IMR-90 (cell line): ENCODE results near the gene AMER2. TPM values are rescaled to one million over a fixed set of nuclear protein-coding genes. Genes with fewer than 3 reads are reported as not detected.

Experiments
- ATAC-seq: fragments of 200-7000 bp; cut with Tn5 transposase; 2 replicates; pipeline ENCODE4 v1.9.1; 2020; ENCODE audit warnings: low read depth, mild to moderate bottlenecking, moderate library complexity
- BruUV-seq: library from RNA; stranded (reverse); fragments of 400-500 nt; replicated peaks from 2 replicates; lab custom pipeline; 2021; lab: Mats Ljungman, UMichigan
- CTCF ChIA-PET: fragments of 300-600 bp; formaldehyde crosslinking; extraction: SDS; loops from one replicate; lab custom pipeline; 2021; ENCODE audit warnings: antibody characterized with exemption; lab: Yijun Ruan, JAX
- POLR2A ChIA-PET: fragments of 300-600 bp; sonication (Branson Sonifier 250); formaldehyde crosslinking; loops from one replicate; lab custom pipeline; 2022; ENCODE audit warnings: antibody characterized with exemption; ENCODE audit not compliant: unreplicated experiment; lab: Charles Lee
- DNase-seq: peaks from one replicate; pipeline ENCODE4 v3.0.0; 2013
- H2AFZ ChIP-seq: replicated peaks from 2 replicates; pipeline ENCODE3; 2013; ENCODE audit warnings: low read length, mild to moderate bottlenecking; ENCODE audit not compliant: poor library complexity
- H2AK5ac ChIP-seq: 2 replicates; pipeline ENCODE4 v1.6.1; 2013; ENCODE audit warnings: low read depth, low read length, inconsistent platforms
- H2AK9ac ChIP-seq: replicated peaks from 2 replicates; pipeline ENCODE3; 2013; ENCODE audit warnings: mild to moderate bottlenecking, low read depth, low read length, moderate library complexity; ENCODE audit not compliant: poor library complexity
- H2BK120ac ChIP-seq: 2 replicates; pipeline ENCODE4 v1.6.1; 2013; ENCODE audit warnings: low read depth, low read length, inconsistent platforms
- H2BK15ac ChIP-seq: 3 replicates; pipeline ENCODE4 v1.6.1; 2013; ENCODE audit warnings: low read depth, low read length, inconsistent platforms
- H2BK20ac ChIP-seq: 2 replicates; pipeline ENCODE4 v1.6.1; 2013; ENCODE audit warnings: low read depth, mild to moderate bottlenecking, inconsistent platforms, low read length, moderate library complexity
- H2BK5ac ChIP-seq: 2 replicates; pipeline ENCODE4 v1.6.1; 2013; ENCODE audit warnings: mild to moderate bottlenecking, low read depth, low read length, inconsistent platforms; ENCODE audit not compliant: poor library complexity, severe bottlenecking
- H3K14ac ChIP-seq: replicated peaks from 2 replicates; pipeline ENCODE4 v1.6.1; 2013; ENCODE audit warnings: low read depth, low read length, inconsistent platforms
- H3K18ac ChIP-seq: 2 replicates; pipeline ENCODE4 v1.6.1; 2013; ENCODE audit warnings: low read depth, low read length, control low read depth
- H3K23ac ChIP-seq: 2 replicates; pipeline ENCODE4 v1.6.1; 2013; ENCODE audit warnings: low read depth, low read length, inconsistent platforms
- H3K27ac ChIP-seq: 2 replicates; pipeline ENCODE4 v1.5.1; 2013; ENCODE audit warnings: mild to moderate bottlenecking, control low read depth, low read length; ENCODE audit not compliant: insufficient read depth
- H3K27me3 ChIP-seq: 2 replicates; pipeline ENCODE4 v1.6.1; 2013; ENCODE audit warnings: low read length; ENCODE audit not compliant: control insufficient read depth, insufficient read depth
- H3K36me3 ChIP-seq: 2 replicates; pipeline ENCODE4 v1.6.1; 2013; ENCODE audit warnings: low read length, mixed read lengths; ENCODE audit not compliant: control insufficient read depth, insufficient read depth
- H3K4ac ChIP-seq: 2 replicates; pipeline ENCODE4 v1.6.1; 2013; ENCODE audit warnings: low read depth, low read length, inconsistent platforms
- H3K4me1 ChIP-seq: 2 replicates; pipeline ENCODE4 v1.6.1; 2013; ENCODE audit warnings: low read length, mixed read lengths; ENCODE audit not compliant: control insufficient read depth, insufficient read depth
- H3K4me2 ChIP-seq: 2 replicates; pipeline ENCODE4 v1.6.1; 2013; ENCODE audit warnings: low read depth, mild to moderate bottlenecking, control low read depth, low read length, moderate library complexity
- H3K4me3 ChIP-seq: 2 replicates; pipeline ENCODE4 v1.5.1; 2013; ENCODE audit warnings: low read depth, mild to moderate bottlenecking, control low read depth, low read length, moderate library complexity; ENCODE audit not compliant: insufficient read depth
- H3K56ac ChIP-seq: 2 replicates; pipeline ENCODE4 v1.6.1; 2013; ENCODE audit warnings: low read length, inconsistent platforms; ENCODE audit not compliant: insufficient read depth; ENCODE audit errors: extremely low read depth
- H3K79me1 ChIP-seq, 2 experiments: 2 replicates each; pipeline ENCODE4 v1.6.1; 2013; ENCODE audit warnings: low read length in 2 of 2, inconsistent platforms in 1 of 2, low read depth in 1 of 2
- H3K9ac ChIP-seq: 2 replicates; pipeline ENCODE4 v1.6.1; 2013; ENCODE audit warnings: low read depth, low read length, control low read depth
- H3K9me1 ChIP-seq: 2 replicates; pipeline ENCODE4 v1.6.1; 2013; ENCODE audit warnings: low read length, inconsistent platforms; ENCODE audit not compliant: insufficient read depth
- H3K9me3 ChIP-seq: 2 replicates; pipeline ENCODE4 v1.6.1; 2013; ENCODE audit warnings: low read length; ENCODE audit not compliant: control insufficient read depth, insufficient read depth
- H4K20me1 ChIP-seq: 2 replicates; pipeline ENCODE4 v1.6.1; 2013; ENCODE audit warnings: low read length, inconsistent platforms; ENCODE audit not compliant: insufficient read depth
- H4K5ac ChIP-seq: 2 replicates; pipeline ENCODE4 v1.6.1; 2013; ENCODE audit warnings: mild to moderate bottlenecking, low read depth, low read length, control low read depth
- H4K8ac ChIP-seq, 2 experiments: 2 replicates each; pipeline ENCODE4 v1.6.1; 2013; ENCODE audit warnings: low read depth in 2 of 2, low read length in 2 of 2, control low read depth in 1 of 2, inconsistent platforms in 1 of 2
- H4K91ac ChIP-seq: 2 replicates; pipeline ENCODE4 v1.6.1; 2013; ENCODE audit warnings: low read depth, low read length, inconsistent platforms; ENCODE audit not compliant: insufficient read depth
- CTCF ChIP-seq: conservative IDR thresholded peaks from 2 replicates; pipeline ENCODE4 v1.5.1; 2012; ENCODE audit warnings: mild to moderate bottlenecking, low read depth, low read length, improper control_type of control experiment
- FOS ChIP-seq: fragments of 150-350 bp; IDR thresholded peaks from 2 replicates; pipeline ENCODE4 v1.6.1; 2016; ENCODE audit warnings: low read depth, low read length
- MXI1 ChIP-seq: IDR thresholded peaks from 2 replicates; pipeline ENCODE4 v1.6.1; 2012; ENCODE audit warnings: low read depth, mild to moderate bottlenecking, low read length, moderate library complexity, borderline replicate concordance
- WGBS, 2 experiments: methylation state at CpG; one replicate each; pipeline versions ENCODE4 v1.1.5 to v1.1.7; 2013; ENCODE audit warnings: missing lambda C conversion rate in 2 of 2; ENCODE audit not compliant: insufficient read length in 1 of 2; ENCODE audit errors: extremely low coverage in 2 of 2; 5-methylcytosine and 5-hydroxymethylcytosine counted together
- dilution Hi-C: fragments of 300-500 bp; cut with HindIII; formaldehyde crosslinking; loops from one replicate; pipeline ENCODE4 v1.14.3; 2018; ENCODE audit warnings: low sequenced_read_pairs; ENCODE audit not compliant: unreplicated experiment
- in situ Hi-C: fragments of 300-500 bp; cut with MboI; formaldehyde crosslinking; loops from 3 replicates; pipeline ENCODE4 v1.14.3; 2019; ENCODE audit warnings: low sequenced_read_pairs, inconsistent platforms, mixed read lengths
- intact Hi-C: fragments of 100-400 bp; cut with micrococcal nuclease; formaldehyde crosslinking; loops from 2 replicates; pipeline ENCODE4 v1.10.0; 2022
- polyA plus RNA-seq, 3 experiments: library from polyadenylated mRNA; depleted of rRNA; stranded (reverse); fragments of >200 nt; gene quantifications; 2 replicates each; pipeline ENCODE4 v1.2.3, GENCODE V29; 2012; ENCODE audit warnings: low replicate concordance in 1 of 3
- total RNA-seq: library from RNA; depleted of rRNA; stranded (reverse); fragments of >200 nt; gene quantifications from 2 replicates; pipeline ENCODE4 v1.2.3, GENCODE V29; 2012

AMER2 gene
- total and polyA plus RNA-seq, 2 of the 4 experiments (the other 2 are of a cell fraction): not detected

GRCh38 chr13:25192052-25192451, 20.0 kb upstream of the AMER2 start:
- no peak overlapping the region for H3K23ac ChIP-seq
- WGBS, 2 experiments: 20% methylated on average over 1 of the region's 2 CpGs; no CpG with 5 or more reads in 1 of the 2 experiments
- no peaks in the 10 kb centered on the region for H3K4me1 ChIP-seq
- no peak overlapping the region for H2BK15ac ChIP-seq
- H2BK120ac ChIP-seq: no peak overlapping the region
- H3K56ac ChIP-seq: no peak overlapping the region
- no peak overlapping the region for H2AFZ ChIP-seq
- no peaks in the 10 kb centered on the region for H3K9me1 ChIP-seq
- BruUV-seq: no TSS peak
- H3K9ac ChIP-seq: no peak overlapping the region
- no peaks in the 10 kb centered on the region for H3K9me3 ChIP-seq
- DNase-seq: no peak
- intact Hi-C loops: no loop called here
- H3K14ac ChIP-seq: no peak overlapping the region
- H4K91ac ChIP-seq: no peak overlapping the region
- H3K4me3 ChIP-seq: no peak overlapping the region
- no peak overlapping the region for H2BK5ac ChIP-seq
- H4K8ac ChIP-seq: no peak overlapping the region
- no peak overlapping the region for H2BK20ac ChIP-seq
- no peaks in the 10 kb centered on the region for H3K79me1 ChIP-seq
- no peak overlapping the region for H3K27ac ChIP-seq
- ChIA-PET CTCF (no interaction called here), POLR2A (no interaction called here)
- H3K27me3 ChIP-seq: peaks cover 7% of the 10 kb centered on the region
- no peak for ATAC-seq
- no peak overlapping the region for H3K4ac ChIP-seq
- H3K36me3 ChIP-seq: no peaks in the 10 kb centered on the region
- no peak overlapping the region for H4K5ac ChIP-seq
- TF ChIP-seq CTCF: no peak
- TF ChIP-seq FOS: no peak
- no peak for TF ChIP-seq MXI1
- in situ Hi-C loops: no loop called here
- dilution Hi-C loops: no loop called here
- H4K20me1 ChIP-seq: no peaks in the 10 kb centered on the region
- no peak overlapping the region for H2AK9ac ChIP-seq
- H2AK5ac ChIP-seq: no peak overlapping the region
- no peak overlapping the region for H3K18ac ChIP-seq
- H3K4me2 ChIP-seq: no peak overlapping the region
